ENCODE data around the gene IVNS1ABP.
"Not testable (repeated sequence)": the region's sequence is repeated elsewhere in the genome, so short reads cannot be mapped to it uniquely, and the experiment has no call there.

Gene IVNS1ABP

GRCh38 chr1:185325413-185325812 is 8.4 kb upstream of the IVNS1ABP start:
- DNase-seq = no peak

GRCh38 chr1:185324118-185324517 is 7.1 kb upstream of the IVNS1ABP start:
- DNase-seq = no peak

- DNase-seq = no peak
Observed at GRCh38 chr1:185322636-185323035, 5.6 kb upstream of the IVNS1ABP start.

GRCh38 chr1:185321653-185322221 is 4.7 kb upstream of the IVNS1ABP start:
- not testable (repeated sequence) for DNase-seq

GRCh38 chr1:185321104-185321503 is 4.1 kb upstream of the IVNS1ABP start:
- DNase-seq = not testable (repeated sequence)

GRCh38 chr1:185319139-185319475 is 2.1 kb upstream of the IVNS1ABP start:
- DNase-seq = no peak

GRCh38 chr1:185318431-185319138 is 1.5 kb upstream of the IVNS1ABP start:
- DNase-seq = no peak

- DNase-seq = peak; percentile 82 to 87
Observed at GRCh38 chr1:185317886-185318310, 855 bp upstream of the IVNS1ABP start.

- peak; percentile 88 to 91 for DNase-seq
Observed at GRCh38 chr1:185316163-185317033, 645 bp downstream of the IVNS1ABP start.

- DNase-seq = peak in 1 of 2 donors; percentile 29
Observed at GRCh38 chr1:185315445-185316071, 1.5 kb downstream of the IVNS1ABP start.

GRCh38 chr1:185314411-185314810 is 2.6 kb downstream of the IVNS1ABP start:
- DNase-seq = no peak

- DNase-seq = no peak
Observed at GRCh38 chr1:185312361-185313138, 4.5 kb downstream of the IVNS1ABP start.

GRCh38 chr1:185311589-185312225 is 5.3 kb downstream of the IVNS1ABP start:
- DNase-seq = no peak

GRCh38 chr1:185309566-185309965 is 7.5 kb downstream of the IVNS1ABP start:
- no peak for DNase-seq

- DNase-seq = no peak
Observed at GRCh38 chr1:185308126-185308525, 8.9 kb downstream of the IVNS1ABP start.

GRCh38 chr1:185305419-185305818 is 11.6 kb downstream of the IVNS1ABP start:
- no peak for DNase-seq

GRCh38 chr1:185300152-185300551 is 16.9 kb downstream of the IVNS1ABP start:
- no peak for DNase-seq

- no peak for DNase-seq
Observed at GRCh38 chr1:185297982-185298381, 19.1 kb downstream of the IVNS1ABP start.

- no peak for DNase-seq
Observed at GRCh38 chr1:185295091-185295490, 22.0 kb downstream of the IVNS1ABP start.

- no peak for DNase-seq
Observed at GRCh38 chr1:185293967-185294542, 23.0 kb downstream of the IVNS1ABP start.

GRCh38 chr1:185292237-185292636 is 24.8 kb downstream of the IVNS1ABP start:
- no peak for DNase-seq

- peak in 1 of 2 donors; percentile 6 for DNase-seq
Observed at GRCh38 chr1:185291652-185292051, 25.4 kb downstream of the IVNS1ABP start.

Measured in CD4-positive, alpha-beta T cell treated with Interferon alpha-2 for 1 hour (primary cell).